OCI-LY1 (cell line): ENCODE results near the gene TBRG4.

ENCODE experiments used
- H2AFZ ChIP-seq: fragments of 200-600 bp; sonication (generic), shearing (Covaris generic); 2 replicates; pipeline ENCODE4 v1.6.0; 2014; ENCODE audit warnings: antibody characterized with exemption, mild to moderate bottlenecking, low read length
- H3F3A ChIP-seq: fragments of 200-600 bp; sonication (generic), shearing (Covaris generic); 2 replicates; pipeline ENCODE4 v1.6.0; 2014; ENCODE audit warnings: mild to moderate bottlenecking, antibody characterized with exemption, low read length, moderate library complexity; ENCODE audit not compliant: insufficient read depth
- H3K27ac ChIP-seq: fragments of 200-600 bp; sonication (generic); 2 replicates; pipeline ENCODE4 v1.5.1; 2014; ENCODE audit warnings: low read length, mixed run types, mild to moderate bottlenecking, low read depth; ENCODE audit not compliant: poor library complexity, severe bottlenecking
- H3K27me3 ChIP-seq: fragments of 200-600 bp; sonication (generic); 2 replicates; pipeline ENCODE4 v1.6.0; 2014; ENCODE audit warnings: antibody characterized with exemption, mild to moderate bottlenecking, low read length, moderate library complexity; ENCODE audit not compliant: insufficient read depth
- H3K36me3 ChIP-seq: fragments of 200-600 bp; sonication (generic); 2 replicates; pipeline ENCODE4 v1.6.1; 2014; ENCODE audit warnings: mild to moderate bottlenecking, antibody characterized with exemption, low read length, moderate library complexity, mixed read lengths; ENCODE audit not compliant: insufficient read depth
- H3K4me1 ChIP-seq: fragments of 200-600 bp; sonication (generic); 2 replicates; pipeline ENCODE4 v1.5.1; 2014; ENCODE audit warnings: mild to moderate bottlenecking, low read length, moderate library complexity; ENCODE audit not compliant: insufficient read depth, severe bottlenecking
- H3K4me2 ChIP-seq: fragments of 200-600 bp; sonication (generic), shearing (Covaris generic); 2 replicates; pipeline ENCODE4 v1.6.1; 2014; ENCODE audit warnings: low read length
- H3K4me3 ChIP-seq: fragments of 200-600 bp; sonication (generic); 2 replicates; pipeline ENCODE4 v1.5.1; 2014; ENCODE audit warnings: low read length, low read depth, mild to moderate bottlenecking, mixed read lengths; ENCODE audit not compliant: poor library complexity, severe bottlenecking
- H3K79me2 ChIP-seq: fragments of 200-600 bp; shearing (Covaris generic); 2 replicates; pipeline ENCODE4 v1.6.1; 2016; ENCODE audit warnings: mixed run types, low read length, mixed read lengths; ENCODE audit not compliant: insufficient read depth
- H3K9ac ChIP-seq: fragments of 200-600 bp; sonication (generic), shearing (Covaris generic); 2 replicates; pipeline ENCODE4 v1.6.1; 2014; ENCODE audit warnings: mild to moderate bottlenecking, low read length, mixed read lengths
- H3K9me2 ChIP-seq: fragments of 200-600 bp; sonication (generic), shearing (Covaris generic); 2 replicates; pipeline ENCODE4 v1.6.1; 2014; ENCODE audit warnings: low read depth, mild to moderate bottlenecking, low read length, mixed read lengths
- H3K9me3 ChIP-seq: fragments of 200-600 bp; shearing (Covaris generic); 2 replicates; pipeline ENCODE4 v1.6.1; 2014; ENCODE audit warnings: low read length, mixed read lengths
- H4K20me1 ChIP-seq: fragments of 200-600 bp; sonication (generic), shearing (Covaris generic); 2 replicates; pipeline ENCODE4 v1.6.0; 2016; ENCODE audit warnings: mild to moderate bottlenecking, low read length; ENCODE audit not compliant: insufficient read depth
- EZH2 ChIP-seq: fragments of 200-600 bp; sonication (generic), shearing (Covaris generic); IDR thresholded peaks from 2 replicates; pipeline ENCODE4 v1.8.0; 2017; ENCODE audit warnings: borderline replicate concordance, mixed run types, mild to moderate bottlenecking, antibody characterized with exemption, low read length, moderate library complexity, mixed read lengths
- TF ChIP-seq, protein P1 (sequence below): fragments of 200-600 bp; sonication (generic), shearing (Covaris generic); IDR thresholded peaks from 2 replicates; pipeline ENCODE4 v1.5.1; 2017; ENCODE audit warnings: mild to moderate bottlenecking, antibody characterized with exemption, low read length, moderate library complexity, mixed read lengths

Gene TBRG4

DNA sequence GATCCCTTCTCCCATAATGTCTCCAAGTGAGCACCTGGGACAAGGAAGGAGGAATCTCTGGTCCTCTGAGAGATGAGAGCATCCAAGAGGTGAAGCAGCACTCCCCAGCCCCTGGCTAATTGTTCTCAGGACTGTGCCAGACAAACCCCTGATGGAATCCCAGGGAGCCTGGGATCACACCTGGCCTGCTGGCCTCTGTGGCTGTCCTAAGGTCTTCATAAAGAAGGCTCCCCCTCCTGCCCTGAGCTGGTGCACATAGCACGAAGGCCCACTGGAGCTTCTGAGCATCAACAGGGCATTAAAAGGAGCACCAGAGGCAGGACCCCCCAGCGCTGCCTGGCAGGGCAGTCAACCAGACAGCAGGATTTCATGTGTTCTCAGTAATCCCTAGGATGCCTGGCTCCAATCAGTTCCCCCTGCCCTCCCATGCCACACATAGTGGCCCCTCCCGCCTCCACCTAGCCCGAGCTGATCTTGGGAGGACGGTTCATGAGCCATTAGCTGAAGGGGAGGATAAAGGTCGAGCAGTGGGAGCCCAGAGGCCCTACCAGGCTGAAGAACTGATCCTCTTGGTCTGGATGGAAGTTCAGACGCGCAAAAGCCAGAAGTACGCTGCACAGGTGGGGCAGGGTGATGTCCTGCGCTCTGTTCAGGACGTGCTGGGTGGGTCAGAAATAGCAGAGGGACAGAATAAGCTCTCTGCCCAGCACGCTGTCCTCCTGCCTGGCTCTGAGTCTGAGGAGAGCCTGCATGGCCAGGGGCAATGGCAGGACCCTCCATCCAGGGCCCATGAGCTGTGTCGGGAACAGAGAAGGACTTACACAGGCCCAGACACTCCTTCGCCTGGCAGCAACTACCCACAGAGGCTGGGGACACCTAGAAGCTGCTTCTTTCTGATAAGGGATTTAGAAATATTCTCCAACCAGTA, 8.4 kb downstream of the TBRG4 start:
- Histone ChIP-seq H3K79me2 (peaks cover 13% of the 10 kb centered on the region; the same call in 1 of the 2 replicates), H3K9ac (no peak overlapping the region), H3K9me3 (no peaks in the 10 kb centered on the region), H2AFZ (no peak overlapping the region), H3F3A (0 out of 2 replicates have a peak, but pooled peaks cover 4% of the 10 kb centered on the region), H3K4me3 (no peak overlapping the region), H3K36me3 (peaks cover 99% of the 10 kb centered on the region), H3K27ac (no peak overlapping the region), H3K4me2 (no peak overlapping the region), H3K27me3 (no peaks in the 10 kb centered on the region), H3K4me1 (peaks cover 6% of the 10 kb centered on the region), H3K9me2 (no peaks in the 10 kb centered on the region), H4K20me1 (no peaks in the 10 kb centered on the region; the same call in 1 of the 2 replicates)
- TF ChIP-seq EZH2 = no peak
- TF ChIP-seq, protein P1, sequence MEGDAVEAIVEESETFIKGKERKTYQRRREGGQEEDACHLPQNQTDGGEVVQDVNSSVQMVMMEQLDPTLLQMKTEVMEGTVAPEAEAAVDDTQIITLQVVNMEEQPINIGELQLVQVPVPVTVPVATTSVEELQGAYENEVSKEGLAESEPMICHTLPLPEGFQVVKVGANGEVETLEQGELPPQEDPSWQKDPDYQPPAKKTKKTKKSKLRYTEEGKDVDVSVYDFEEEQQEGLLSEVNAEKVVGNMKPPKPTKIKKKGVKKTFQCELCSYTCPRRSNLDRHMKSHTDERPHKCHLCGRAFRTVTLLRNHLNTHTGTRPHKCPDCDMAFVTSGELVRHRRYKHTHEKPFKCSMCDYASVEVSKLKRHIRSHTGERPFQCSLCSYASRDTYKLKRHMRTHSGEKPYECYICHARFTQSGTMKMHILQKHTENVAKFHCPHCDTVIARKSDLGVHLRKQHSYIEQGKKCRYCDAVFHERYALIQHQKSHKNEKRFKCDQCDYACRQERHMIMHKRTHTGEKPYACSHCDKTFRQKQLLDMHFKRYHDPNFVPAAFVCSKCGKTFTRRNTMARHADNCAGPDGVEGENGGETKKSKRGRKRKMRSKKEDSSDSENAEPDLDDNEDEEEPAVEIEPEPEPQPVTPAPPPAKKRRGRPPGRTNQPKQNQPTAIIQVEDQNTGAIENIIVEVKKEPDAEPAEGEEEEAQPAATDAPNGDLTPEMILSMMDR = no peak

DNA sequence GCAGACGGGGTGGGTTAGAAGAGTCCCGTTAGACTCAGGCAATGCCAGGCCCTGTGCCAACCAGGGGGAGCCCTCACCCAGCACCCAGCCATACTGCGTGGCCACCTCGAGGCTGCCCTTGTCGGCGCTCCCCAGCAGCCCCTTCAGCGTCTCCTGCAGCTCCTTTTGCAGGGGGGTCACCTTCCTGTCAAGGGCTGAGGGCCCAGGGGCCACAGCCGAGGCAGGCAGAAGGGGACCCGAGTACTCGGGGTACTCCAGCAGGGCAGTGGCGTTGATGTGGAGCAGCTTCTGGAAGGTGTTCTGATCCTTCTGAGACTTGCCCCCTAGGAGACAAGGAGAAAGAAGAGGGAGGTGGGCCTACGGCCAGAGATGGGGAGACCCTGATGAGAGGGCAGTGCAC, 9.7 kb downstream of the TBRG4 start:
- TF ChIP-seq EZH2 = no peak
- TF ChIP-seq, protein P1 = no peak
- 0 out of 2 replicates have a peak, but pooled peaks cover 4% of the 10 kb centered on the region for H3F3A ChIP-seq
- H3K9me2 ChIP-seq = no peaks in the 10 kb centered on the region
- no peaks in the 10 kb centered on the region for H3K4me1 ChIP-seq
- no peak overlapping the region for H3K4me3 ChIP-seq
- H3K36me3 ChIP-seq = peaks cover 96% of the 10 kb centered on the region
- H2AFZ ChIP-seq = no peak overlapping the region
- H3K79me2 ChIP-seq = no peaks in the 10 kb centered on the region
- H3K4me2 ChIP-seq = no peak overlapping the region
- no peaks in the 10 kb centered on the region for H3K9me3 ChIP-seq
- H3K9ac ChIP-seq = no peak overlapping the region
- no peak overlapping the region for H3K27ac ChIP-seq
- H4K20me1 ChIP-seq = 0 out of 2 replicates have a peak, but pooled peaks cover 2% of the 10 kb centered on the region
- no peaks in the 10 kb centered on the region for H3K27me3 ChIP-seq

DNA sequence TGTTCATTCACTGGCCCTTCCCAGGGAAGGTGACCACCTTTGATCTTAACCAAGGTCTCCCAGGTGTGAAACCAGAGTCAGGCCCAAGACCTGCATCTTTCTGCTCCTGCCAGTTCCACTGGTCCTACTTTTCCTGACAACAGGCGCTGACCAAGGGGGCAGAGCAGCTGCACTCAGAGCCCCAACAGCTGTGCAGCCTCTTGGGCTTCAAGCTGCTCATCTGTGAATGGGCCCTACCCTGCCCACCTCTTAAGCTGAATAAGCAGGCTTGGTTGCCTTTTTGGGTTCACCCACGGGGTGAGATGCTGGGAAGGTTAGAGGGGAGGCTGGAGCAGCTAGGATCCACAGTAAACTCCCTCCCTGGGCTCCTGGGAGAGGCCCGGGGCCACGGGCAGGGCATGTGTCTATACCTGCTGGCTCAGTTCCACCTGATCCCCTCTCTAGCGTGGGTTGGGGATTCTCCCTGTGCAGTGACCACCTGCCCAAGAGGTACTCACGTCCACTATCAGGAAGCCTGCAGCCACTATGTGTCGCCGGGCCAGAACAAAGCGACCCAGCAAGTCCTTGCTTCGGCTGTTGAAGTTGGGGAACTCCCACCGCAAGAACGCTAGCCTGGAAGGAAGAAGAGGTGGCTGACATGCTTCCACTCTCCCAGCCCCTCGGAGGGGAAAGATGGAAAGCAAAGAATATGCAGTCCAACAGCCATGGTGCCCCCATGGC, 10.6 kb downstream of the TBRG4 start:
- Histone ChIP-seq H2AFZ (no peak overlapping the region), H4K20me1 (0 out of 2 replicates have a peak, but pooled peaks cover 2% of the 10 kb centered on the region)
- TF ChIP-seq, protein P1 = no peak
- no peak for TF ChIP-seq EZH2

More for the DNA sequence above, 10.6 kb downstream of the TBRG4 start:
- H3K36me3 ChIP-seq = peaks cover 87% of the 10 kb centered on the region
- no peaks in the 10 kb centered on the region for H3K9me2 ChIP-seq
- H3K9me3 ChIP-seq = no peaks in the 10 kb centered on the region
- H3K4me3 ChIP-seq = no peak overlapping the region
- H3K27me3 ChIP-seq = no peaks in the 10 kb centered on the region
- H3K79me2 ChIP-seq = no peaks in the 10 kb centered on the region
- no peak overlapping the region for H3K9ac ChIP-seq
- H3F3A ChIP-seq = 0 out of 2 replicates have a peak, but pooled peaks cover 4% of the 10 kb centered on the region
- H3K27ac ChIP-seq = no peak overlapping the region
- H3K4me2 ChIP-seq = no peak overlapping the region
- no peaks in the 10 kb centered on the region for H3K4me1 ChIP-seq
